HG02943 (cell line): Measurements from ENCODE around the gene HLA-F.

Experiments used
- ATAC-seq: cut with Tn5 transposase; IDR thresholded peaks from one replicate; pipeline ENCODE4 v1.9.1; 2021; ENCODE audit warnings: mild to moderate bottlenecking, low read depth, moderate library complexity; ENCODE audit not compliant: unreplicated experiment

Gene HLA-F

GRCh38 chr6:29742127-29742526, 18.9 kb downstream of the HLA-F start:
- ATAC-seq: no peak

GRCh38 chr6:29743025-29743424, 19.8 kb downstream of the HLA-F start:
- no peak for ATAC-seq

GRCh38 chr6:29743568-29743967, 20.3 kb downstream of the HLA-F start:
- no peak for ATAC-seq

- ATAC-seq: no peak
Observed at GRCh38 chr6:29744131-29744530, 20.9 kb downstream of the HLA-F start.

DNA sequence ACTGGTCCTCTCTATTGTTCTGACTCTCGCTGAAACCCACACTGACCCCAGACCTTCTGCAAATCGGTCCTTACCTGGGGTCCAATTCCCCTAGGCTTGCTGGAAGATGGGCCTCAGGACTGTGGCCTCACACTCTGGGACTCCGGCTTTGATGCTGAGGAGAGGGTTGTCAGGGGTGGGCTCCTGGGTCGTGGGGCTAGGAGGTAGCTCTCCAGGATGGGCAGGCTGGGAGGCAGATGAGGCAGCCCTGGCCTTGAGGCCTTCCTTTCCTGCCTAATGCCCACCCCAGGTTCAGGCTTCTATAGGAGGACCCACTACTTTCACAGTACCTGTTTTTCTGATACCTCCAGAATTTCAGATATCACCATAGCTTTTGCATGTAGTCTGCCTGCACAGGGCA, 21.4 kb downstream of the HLA-F start:
- no peak for ATAC-seq

DNA sequence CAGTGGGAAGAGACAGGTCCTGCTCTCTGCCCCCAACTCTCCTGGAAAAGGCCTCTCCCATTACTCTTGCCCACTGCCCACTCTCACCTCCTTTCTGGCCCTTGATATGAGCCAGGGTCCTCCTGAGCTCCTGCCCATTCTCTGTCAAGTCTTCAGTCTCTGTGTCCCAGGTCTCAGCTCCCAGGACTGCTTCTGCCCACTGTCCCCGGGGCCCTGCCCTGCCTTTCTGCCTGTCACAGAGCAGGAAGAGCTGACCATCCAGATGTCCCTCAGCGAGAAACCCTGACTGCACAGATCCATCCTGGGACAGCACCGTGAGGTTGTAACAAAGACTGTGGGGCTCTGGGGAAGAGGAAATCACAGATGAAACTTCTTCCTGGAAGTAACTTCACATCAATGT, 22.2 kb downstream of the HLA-F start:
- ATAC-seq: no peak

DNA sequence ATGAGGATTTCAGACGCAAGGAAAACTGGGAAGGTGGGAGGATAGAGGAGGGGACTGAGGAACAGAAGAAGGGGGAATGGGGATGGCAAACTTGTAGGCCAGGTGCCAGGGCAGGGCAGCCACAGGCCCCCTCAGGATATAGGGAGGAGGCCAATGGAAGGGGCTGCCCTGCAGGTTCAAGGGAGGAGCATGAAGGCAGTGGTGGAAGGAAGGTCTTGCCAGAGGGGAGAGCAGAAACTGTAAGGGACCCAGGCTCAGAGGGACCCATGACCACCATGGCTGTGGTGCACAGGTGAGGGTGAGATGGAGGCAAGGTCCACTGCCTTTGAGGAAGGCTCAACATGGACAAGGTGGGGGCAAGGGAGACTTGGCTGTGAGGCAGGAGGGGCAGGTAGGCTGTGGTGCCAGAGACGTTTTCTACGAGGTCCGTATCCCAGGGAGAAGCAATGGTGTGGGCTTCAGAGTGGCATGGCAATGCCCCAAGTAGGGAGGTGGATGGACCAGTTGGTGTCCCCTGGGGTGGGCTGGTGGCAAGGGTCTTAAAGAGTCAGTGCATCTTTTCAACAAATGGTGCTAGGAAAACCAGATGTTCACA, 22.7 kb downstream of the HLA-F start:
- ATAC-seq: no peak

DNA sequence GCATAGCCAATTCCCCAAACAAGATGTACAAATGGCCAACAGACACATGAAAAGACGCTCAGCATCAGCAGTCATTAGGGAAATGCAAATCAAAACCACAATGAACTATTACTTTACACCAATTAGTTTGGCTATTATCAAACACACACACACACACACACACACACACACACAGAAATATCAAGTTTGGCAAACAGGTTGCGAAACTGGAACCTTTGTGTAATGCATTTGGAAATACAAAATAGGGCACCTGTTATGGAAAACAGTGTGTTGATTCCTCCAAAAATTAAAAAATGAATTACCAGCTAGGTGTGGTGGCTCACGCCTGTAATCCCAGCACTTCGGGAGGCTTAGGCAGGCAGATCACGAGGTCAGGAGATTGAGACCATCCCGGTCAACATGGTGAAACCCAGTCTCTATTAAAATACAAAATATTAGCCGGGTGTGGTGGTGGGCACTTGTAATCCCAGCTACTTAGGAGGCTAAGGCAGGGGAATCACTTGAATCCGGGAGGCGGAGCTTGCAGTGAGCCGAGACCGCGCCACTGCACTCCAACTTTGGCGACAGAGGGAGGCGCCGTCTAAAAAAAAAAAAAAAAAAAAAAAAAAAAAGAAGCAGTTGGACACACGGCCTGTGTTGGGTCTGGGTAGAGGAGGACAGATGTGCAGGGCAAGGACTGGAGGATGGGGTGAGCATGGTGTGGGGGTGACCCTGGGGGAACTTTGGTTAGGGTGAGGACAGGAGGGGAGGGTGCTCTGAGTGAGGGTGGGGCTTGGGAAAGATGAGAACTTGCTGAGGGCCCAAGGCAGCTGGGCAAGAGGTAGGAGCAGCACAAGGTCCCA, 23.8 kb downstream of the HLA-F start:
- ATAC-seq: no peak

- ATAC-seq: no peak
Observed at GRCh38 chr6:29747688-29748250, 24.5 kb downstream of the HLA-F start.

DNA sequence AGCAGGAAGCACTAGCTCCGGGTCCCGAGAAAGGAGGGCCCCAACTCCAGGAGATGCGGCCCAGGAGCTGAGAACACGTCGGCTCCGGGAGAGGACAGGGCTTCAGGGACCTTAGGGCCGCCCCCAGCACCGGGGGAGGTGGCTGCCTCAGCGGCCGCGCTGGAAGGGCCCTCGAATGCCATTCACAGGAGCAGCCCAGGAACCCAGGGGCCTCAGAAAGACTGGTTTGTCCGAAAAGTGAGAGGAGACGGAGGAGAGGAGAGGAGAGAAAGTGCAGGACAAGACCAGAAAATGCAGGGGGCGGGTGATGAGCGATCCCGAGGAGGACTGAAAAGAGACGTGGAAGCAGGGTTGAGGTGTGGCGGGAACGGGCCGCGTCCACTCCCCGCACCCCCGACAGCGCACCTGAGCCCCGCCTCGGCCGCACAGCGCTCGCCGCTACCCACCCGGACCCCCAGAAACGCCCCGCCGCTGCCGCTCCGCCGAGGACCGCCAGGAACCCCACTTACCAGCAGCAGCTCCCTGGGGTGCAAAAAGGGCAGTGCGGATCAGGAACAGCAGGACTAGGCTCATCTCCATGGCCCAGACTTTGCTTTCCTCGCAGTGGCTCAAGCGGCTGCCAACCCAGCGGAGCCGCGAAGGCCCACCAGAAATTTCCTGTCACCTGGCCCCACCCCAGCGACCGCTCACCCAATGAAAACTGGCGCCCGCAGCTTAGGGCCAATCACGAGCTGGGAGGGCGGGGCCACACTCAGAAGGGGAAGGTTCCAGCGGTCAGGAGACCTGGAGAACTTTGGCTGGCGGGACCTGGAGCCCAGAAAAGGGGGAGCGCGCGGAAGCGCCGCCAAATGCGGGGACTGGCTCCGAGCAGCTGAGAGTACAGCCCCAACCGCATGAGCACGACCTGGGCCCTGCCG, 25.4 kb downstream of the HLA-F start:
- ATAC-seq: peak; percentile 75

DNA sequence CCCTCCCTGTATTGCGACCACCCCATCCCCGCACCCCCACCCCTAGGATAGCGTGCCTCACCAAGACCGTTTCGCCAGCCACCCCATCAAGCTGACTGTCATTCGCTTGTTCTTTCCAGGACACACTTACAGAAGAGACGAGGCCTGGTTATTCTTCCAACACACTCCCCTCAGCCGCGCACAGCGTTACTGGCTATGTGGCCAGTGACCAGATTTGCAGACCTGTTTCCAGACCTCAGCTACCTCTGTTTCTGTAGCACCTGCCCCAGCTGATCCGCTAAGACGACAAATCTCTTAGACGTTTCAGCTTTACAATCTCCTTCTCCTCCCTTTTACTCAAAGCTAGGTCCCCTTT, 26.1 kb downstream of the HLA-F start:
- no peak for ATAC-seq

GRCh38 chr6:29749668-29750067, 26.4 kb downstream of the HLA-F start:
- ATAC-seq: no peak

DNA sequence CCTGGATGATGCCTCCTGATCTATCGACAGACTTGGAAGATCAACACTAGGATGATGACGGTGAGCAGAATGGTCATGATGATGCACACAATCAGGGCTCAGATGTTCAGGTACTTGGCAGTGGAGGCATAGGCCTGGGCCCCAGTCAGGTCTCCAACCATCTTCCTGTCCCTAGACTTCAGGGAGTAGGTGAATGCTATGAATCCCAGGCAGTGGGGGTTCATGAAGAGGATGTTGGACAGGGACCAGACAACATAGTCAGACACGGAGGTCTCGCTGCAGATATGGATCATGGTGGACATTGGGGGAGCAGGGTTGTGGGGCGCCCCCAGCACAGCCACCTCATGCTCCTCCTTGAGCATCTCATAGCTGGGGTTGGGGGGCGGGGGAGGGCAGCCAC, 27.5 kb downstream of the HLA-F start:
- no peak for ATAC-seq

GRCh38 chr6:29751480-29751879, 28.2 kb downstream of the HLA-F start:
- ATAC-seq: no peak

GRCh38 chr6:29752451-29753308, 29.4 kb downstream of the HLA-F start:
- peak; percentile 53 for ATAC-seq

DNA sequence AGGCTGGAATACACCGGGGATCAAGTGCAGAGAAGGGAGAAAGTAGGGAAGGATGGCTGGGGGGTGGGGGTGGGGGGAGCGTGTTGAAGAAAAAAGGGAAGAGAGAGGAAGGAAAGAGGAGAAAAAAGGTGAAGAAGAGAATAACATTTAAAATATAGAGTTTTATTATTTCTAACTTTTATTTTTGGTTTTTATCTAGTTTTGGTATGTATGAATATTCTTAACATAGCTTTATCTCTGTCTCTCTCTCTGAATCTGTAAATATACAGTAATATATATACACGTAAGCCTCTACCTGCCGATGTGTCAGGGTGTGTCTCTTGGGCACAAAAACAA, 30.0 kb downstream of the HLA-F start:
- no peak for ATAC-seq

DNA sequence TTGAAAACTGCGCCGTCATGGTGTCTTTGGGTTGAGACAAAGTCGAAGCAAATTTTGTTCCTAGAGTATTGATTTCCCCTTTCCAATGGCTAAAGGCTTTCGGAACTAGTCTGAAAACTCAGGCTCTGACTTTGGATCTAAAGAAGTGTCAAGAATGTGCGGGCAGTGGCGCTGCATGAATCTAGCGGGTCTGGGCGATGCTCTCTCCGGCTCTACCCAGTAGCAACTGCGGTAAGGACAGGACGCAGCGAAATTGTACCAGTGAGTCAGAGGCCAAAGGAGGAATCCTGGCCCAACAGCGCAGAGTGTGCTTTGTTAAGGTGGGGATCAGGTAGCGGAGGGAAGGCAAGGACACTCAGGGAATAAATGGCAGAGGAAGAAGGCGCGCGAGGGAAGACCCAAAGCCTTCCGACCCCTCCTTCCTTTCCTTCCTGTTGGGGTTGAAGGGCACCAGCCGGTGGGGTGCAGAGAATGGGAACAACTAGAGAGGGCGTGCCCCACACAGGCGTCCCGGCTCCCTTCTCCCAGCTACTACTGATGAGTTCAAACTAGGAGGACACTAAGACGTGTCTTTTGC, 32.1 kb downstream of the HLA-F start:
- no peak for ATAC-seq

DNA sequence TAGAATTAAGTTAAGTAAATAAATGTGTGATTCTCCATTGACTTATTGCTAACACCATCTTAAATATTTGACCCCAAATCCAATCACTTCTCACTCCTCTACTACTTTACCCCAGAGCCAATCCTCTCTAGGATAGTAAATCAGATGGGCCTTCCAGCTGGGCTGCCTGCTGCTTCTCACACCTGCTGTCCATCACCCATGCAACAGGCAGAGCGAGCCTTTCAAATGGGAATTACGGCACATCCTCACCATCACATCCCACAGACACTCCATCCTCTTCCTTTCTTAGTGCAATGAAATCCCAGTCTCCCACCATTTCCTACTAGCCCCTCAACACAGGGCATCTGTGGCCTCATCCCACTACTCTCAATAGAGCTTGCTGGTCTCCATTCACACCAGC, 34.0 kb downstream of the HLA-F start:
- ATAC-seq: no peak

- no peak for ATAC-seq
Observed at GRCh38 chr6:29757701-29758293, 34.6 kb downstream of the HLA-F start.
